Ovary (tissue), 9 donors: Measurements from ENCODE around the gene MOGAT1. TPM values are rescaled to one million over a fixed set of nuclear protein-coding genes. Genes with fewer than 3 reads are reported as not detected.

ENCODE experiments used
- DNase-seq, 5 donors: peaks; one replicate each; pipeline ENCODE4 v3.0.0-alpha.2; 2019 to 2020
- H3K27ac ChIP-seq, 2 donors: fragments of 200-600 bp; one replicate each; pipeline versions ENCODE4 v1.5.1 to v1.8.0; 2019 to 2022
- H3K27me3 ChIP-seq: fragments of 200-600 bp; one replicate; pipeline ENCODE4 v1.8.0; 2022
- H3K36me3 ChIP-seq: fragments of 200-600 bp; sonication (generic); one replicate; pipeline ENCODE4 v1.5.1; 2019
- H3K4me1 ChIP-seq: one replicate; pipeline ENCODE4 v1.8.1; 2013; ENCODE audit warnings: mild to moderate bottlenecking, moderate library complexity; ENCODE audit not compliant: insufficient read depth
- H3K4me3 ChIP-seq: fragments of 200-600 bp; sonication (generic); one replicate; pipeline ENCODE4 v1.5.1; 2017
- H3K9me3 ChIP-seq, 2 donors: fragments of 200-600 bp in 1 of 2; sonication (generic) in 1 of 2; one replicate each; pipeline versions ENCODE4 v1.5.1 to v1.8.1; 2013 to 2019; ENCODE audit warnings: mild to moderate bottlenecking in 1 of 2, moderate library complexity in 1 of 2
- EP300 ChIP-seq: sonication (generic); formaldehyde crosslinking; IDR thresholded peaks from one replicate; pipeline ENCODE4 v1.6.1; 2017; ENCODE audit warnings: antibody characterized with exemption
- POLR2A ChIP-seq: fragments of 450-650 bp; IDR thresholded peaks from one replicate; pipeline ENCODE4 v1.6.1; 2017; ENCODE audit warnings: antibody characterized with exemption, mild to moderate bottlenecking, moderate library complexity
- WGBS, 3 donors: extraction: QIAGEN DNeasy Blood & Tissue Kit in 1 of 3; methylation state at CpG; one replicate each; pipeline versions ENCODE4 v1.1.5 to v1.1.7; 2013 to 2017; 5-methylcytosine and 5-hydroxymethylcytosine counted together
- intact Hi-C, 4 donors: fragments of 100-400 bp; cut with DNase I; formaldehyde crosslinking; loops; one replicate each; pipeline versions ENCODE4 v1.11.0 to v1.15.1; 2022 to 2023
- polyA plus RNA-seq, 2 donors: library from polyadenylated mRNA; stranded (reverse); fragments of 200-250 nt in 1 of 2; fragments of 350-450 nt in 1 of 2; fragmentation: Illumina TruSeq in 1 of 2; extraction: RNeasy Lipid Tissue Mini Kit (QIAGEN cat#74804) in 1 of 2; gene quantifications; one replicate each; pipeline ENCODE4 v1.2.3, GENCODE V29; 2013 to 2014
- total RNA-seq, 7 donors: library from RNA; depleted of rRNA in 2 of 7; stranded (reverse); fragments of >200 nt in 2 of 7; fragmentation: NEBNext Ultra II Directional in 3 of 7; extraction: Animal tissue kit (Norgen Biotek cat#: 25700) in 3 of 7; gene quantifications; one replicate each; pipeline versions ENCODE4 v1.1.0 to v1.2.4, GENCODE V29; 2016 to 2023
- TF ChIP-seq, protein P1 (sequence below), 3 donors: fragments of 450-650 bp in 2 of 3; fragments of 200-600 bp in 1 of 3; IDR thresholded peaks; one replicate each; pipeline versions ENCODE4 v1.5.1 to v1.8.0; 2016 to 2022; ENCODE audit warnings: antibody characterized with exemption in 3 of 3, mild to moderate bottlenecking in 1 of 3
- donor health status: DM: no; HTN: no; CAD: no; lungs with moderate emphysema.
- donor health status: DM: no; HTN: no; CAD: no.
- donor health status: Bipolar disorder and iron deficiency.
- donor health status: DM: yes; HTN: yes; CAD: no.
- donor health status: DM: no; HTN: no; CAD: no.
- donor health status: DM: yes; HTN: yes; CAD: no.

Gene MOGAT1
- total and polyA plus RNA-seq, 9 donors, result not detected

DNA sequence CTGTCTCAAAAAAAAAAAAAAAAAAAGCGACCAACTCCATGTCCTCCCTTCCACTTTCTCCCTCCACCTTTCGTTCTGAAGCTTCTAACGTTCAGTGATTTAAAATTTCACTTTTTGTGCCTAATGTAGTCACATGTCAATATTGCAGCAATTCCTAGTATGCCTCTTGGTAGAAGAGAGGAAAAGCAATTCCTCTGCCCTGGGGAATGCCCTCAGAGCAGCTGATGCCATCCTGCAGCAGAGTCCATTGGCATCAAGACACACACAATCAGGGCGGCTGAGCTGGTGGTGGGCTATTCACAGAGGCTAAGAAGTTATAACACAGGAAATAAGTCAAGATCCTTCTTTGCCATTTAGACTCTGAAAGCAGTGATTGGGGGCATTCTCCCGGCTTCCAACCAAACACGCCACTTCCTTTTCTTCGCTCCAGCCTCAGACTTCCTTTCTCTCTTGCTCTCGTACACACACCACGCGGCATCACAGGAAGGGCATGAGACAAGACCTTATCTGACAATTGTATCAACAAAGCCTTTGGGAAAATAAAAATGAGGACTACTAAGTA, 71.9 kb downstream of the MOGAT1 start:
- H3K27ac ChIP-seq, result peak overlapping the region in 1 of 2 donors; percentile 52
- intact Hi-C loops, result no loop called here
- TF ChIP-seq POLR2A (no peak), EP300 (no peak)
- TF ChIP-seq, protein P1, sequence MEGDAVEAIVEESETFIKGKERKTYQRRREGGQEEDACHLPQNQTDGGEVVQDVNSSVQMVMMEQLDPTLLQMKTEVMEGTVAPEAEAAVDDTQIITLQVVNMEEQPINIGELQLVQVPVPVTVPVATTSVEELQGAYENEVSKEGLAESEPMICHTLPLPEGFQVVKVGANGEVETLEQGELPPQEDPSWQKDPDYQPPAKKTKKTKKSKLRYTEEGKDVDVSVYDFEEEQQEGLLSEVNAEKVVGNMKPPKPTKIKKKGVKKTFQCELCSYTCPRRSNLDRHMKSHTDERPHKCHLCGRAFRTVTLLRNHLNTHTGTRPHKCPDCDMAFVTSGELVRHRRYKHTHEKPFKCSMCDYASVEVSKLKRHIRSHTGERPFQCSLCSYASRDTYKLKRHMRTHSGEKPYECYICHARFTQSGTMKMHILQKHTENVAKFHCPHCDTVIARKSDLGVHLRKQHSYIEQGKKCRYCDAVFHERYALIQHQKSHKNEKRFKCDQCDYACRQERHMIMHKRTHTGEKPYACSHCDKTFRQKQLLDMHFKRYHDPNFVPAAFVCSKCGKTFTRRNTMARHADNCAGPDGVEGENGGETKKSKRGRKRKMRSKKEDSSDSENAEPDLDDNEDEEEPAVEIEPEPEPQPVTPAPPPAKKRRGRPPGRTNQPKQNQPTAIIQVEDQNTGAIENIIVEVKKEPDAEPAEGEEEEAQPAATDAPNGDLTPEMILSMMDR (IDR thresholded peaks at IDR 0.05), result no peak

DNA sequence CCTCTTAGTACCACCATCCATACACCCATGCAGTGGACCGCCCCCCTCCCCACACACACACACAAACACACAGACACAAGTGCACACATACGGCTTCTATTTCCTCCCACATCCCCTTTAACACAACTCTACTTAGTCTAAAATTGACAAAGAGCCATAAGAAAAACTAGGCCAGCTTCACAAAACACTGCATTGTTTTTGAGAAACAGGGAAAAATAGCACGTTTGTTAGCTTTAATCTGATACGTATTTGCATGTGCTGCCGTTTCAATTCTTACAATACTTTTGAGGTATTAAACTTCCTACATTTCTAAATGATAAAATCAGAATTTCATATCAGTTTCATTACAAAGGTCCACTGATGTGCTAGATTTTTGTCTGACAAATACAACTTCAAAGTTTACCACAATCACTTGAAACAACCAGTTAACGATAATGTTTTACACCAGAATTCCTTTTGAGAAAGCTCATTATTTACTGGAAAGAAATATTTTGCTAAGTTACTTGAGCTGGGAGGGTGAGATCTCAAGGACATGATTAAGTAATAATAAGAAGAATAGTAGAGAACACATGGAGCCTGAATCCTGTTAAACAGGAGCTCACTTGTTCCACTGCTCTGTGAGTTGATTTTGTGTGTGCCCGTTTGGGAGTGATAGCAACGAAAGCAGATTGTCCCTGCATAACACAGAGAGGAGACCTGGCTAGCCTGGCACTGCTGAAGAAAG, 74.5 kb downstream of the MOGAT1 start:
- H3K4me3 ChIP-seq, result no peak overlapping the region
- H3K9me3 ChIP-seq, result no peaks in the 10 kb centered on the region
- H3K4me1 ChIP-seq, result peaks cover 17% of the 10 kb centered on the region
- intact Hi-C loops, result no loop called here
- H3K27ac ChIP-seq, result peak overlapping the region in 1 of 2 donors; percentile 33
- DNase-seq, result no peak
- no peaks in the 10 kb centered on the region for H3K36me3 ChIP-seq
- TF ChIP-seq POLR2A (no peak), EP300 (no peak)
- TF ChIP-seq, protein P1 (IDR thresholded peaks at IDR 0.05), result no peak
- no peaks in the 10 kb centered on the region for H3K27me3 ChIP-seq
- 9 to 34% (median 16%) methylated on average over 8 of the region's 8 CpGs for WGBS, 3 donors

More for the DNA sequence above, 71.9 kb downstream of the MOGAT1 start:
- 35 to 45% (median 36%) methylated on average over 10 of the region's 10 CpGs for WGBS, 3 donors
- H3K4me3 ChIP-seq, result no peak overlapping the region
- H3K27me3 ChIP-seq, result no peaks in the 10 kb centered on the region
- no peaks in the 10 kb centered on the region for H3K9me3 ChIP-seq
- DNase-seq, result peak in 3 of 5 donors; percentile 22 to 39 (median 31)
- H3K4me1 ChIP-seq, result peaks cover 17% of the 10 kb centered on the region
- no peaks in the 10 kb centered on the region for H3K36me3 ChIP-seq

DNA sequence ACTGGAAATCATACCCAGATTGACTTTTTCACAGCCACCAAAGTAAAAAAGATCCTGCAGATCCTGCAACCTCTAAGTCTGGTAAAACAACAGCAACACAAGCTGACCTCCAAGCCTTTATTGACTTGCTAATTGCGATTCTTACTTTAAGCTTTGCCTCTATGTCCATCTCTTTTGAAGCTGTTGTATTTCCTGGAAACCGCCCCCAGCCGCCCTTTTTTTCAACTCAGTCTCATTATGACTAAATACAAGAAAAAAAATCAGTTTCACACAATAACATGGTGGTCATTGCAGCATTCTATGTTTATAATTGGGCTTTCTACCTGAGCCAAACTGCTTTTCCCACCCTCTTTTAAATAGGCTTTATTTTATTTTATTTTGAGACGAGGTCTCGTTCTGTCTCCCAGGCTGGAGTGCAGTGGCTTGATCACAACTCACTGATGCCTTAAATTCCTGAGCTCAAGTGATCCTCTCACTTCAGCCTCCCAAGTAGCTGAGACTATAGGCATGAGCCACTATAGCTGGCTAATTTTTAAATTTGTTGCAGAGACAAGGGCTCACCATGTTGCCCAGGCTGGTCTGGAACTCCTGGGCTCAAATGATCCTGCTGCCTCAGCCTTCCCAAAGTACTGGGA, 76.2 kb downstream of the MOGAT1 start:
- Histone ChIP-seq H3K4me3 (no peak overlapping the region), H3K27me3 (no peaks in the 10 kb centered on the region), H3K9me3 (no peaks in the 10 kb centered on the region), H3K27ac (no peak overlapping the region), H3K4me1 (peaks cover 17% of the 10 kb centered on the region), H3K36me3 (no peaks in the 10 kb centered on the region)
- WGBS, 3 donors, result 74 to 89% (median 88%) methylated on average over 5 of the region's 5 CpGs
- no peak for DNase-seq
- TF ChIP-seq EP300 (no peak), POLR2A (no peak)
- TF ChIP-seq, protein P1 (IDR thresholded peaks at IDR 0.05), result no peak
- intact Hi-C loops, result no loop called here

DNA sequence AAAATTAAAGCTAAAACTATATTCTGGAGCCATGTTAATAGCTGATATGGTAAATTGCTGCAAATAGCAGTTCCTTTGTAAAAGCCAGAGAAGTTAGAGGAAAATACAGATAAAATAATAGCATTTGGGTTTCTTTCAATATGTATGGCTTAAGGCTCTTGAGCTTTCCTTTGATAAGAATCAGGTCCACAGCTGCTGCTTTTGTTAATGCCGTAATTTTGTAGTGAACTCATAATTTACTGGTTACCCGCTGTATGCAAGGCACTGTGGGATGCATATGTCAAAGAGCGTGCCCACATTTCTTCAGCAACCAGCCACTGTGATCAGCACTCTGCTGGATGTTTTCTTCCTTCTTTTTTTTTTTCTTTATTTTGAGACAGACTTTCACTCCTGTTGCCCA, 79.1 kb downstream of the MOGAT1 start:
- Histone ChIP-seq H3K4me3 (no peak overlapping the region), H3K9me3 (no peaks in the 10 kb centered on the region), H3K4me1 (peaks cover 13% of the 10 kb centered on the region), H3K27ac (no peak overlapping the region), H3K36me3 (no peaks in the 10 kb centered on the region), H3K27me3 (no peaks in the 10 kb centered on the region)
- intact Hi-C loops, result no loop called here
- no peak for DNase-seq
- WGBS, 3 donors, result 87 to 94% (median 89%) methylated on average over 3 of the region's 3 CpGs
- TF ChIP-seq EP300 (no peak), POLR2A (no peak)
- TF ChIP-seq, protein P1 (IDR thresholded peaks at IDR 0.05), result no peak
